Pancreas (tissue), 10 donors: ENCODE results near the gene TRAPPC2L. TPM values are rescaled to one million over a fixed set of nuclear protein-coding genes. Genes with fewer than 3 reads are reported as not detected.

Experiments used
- ATAC-seq, 4 donors: fragments of 200-7000 bp; cut with Tn5 transposase; one replicate each; pipeline versions ENCODE4 v1.8.0 to v1.9.1; 2020; ENCODE audit warnings: mild to moderate bottlenecking in 4 of 4, moderate library complexity in 4 of 4
- DNase-seq, 6 donors: peaks; one replicate each; pipeline ENCODE4 v3.0.0-alpha.2; 2020
- FAIRE-seq: peaks from 2 replicates; lab custom pipeline; 2012; peaks lifted over from hg19 to GRCh38; lab: Jason Lieb, UNC
- H3K27ac ChIP-seq, 4 donors: fragments of 200-600 bp; sonication (generic); 1 replicate in 3 of 4; 2 replicates in 1 of 4; pipeline versions ENCODE4 v1.5.0 to v1.8.0; 2020
- H3K27me3 ChIP-seq, 4 donors: fragments of 200-600 bp; one replicate each; pipeline ENCODE4 v1.8.0; 2021
- H3K36me3 ChIP-seq, 3 donors: fragments of 200-600 bp; sonication (generic) in 1 of 3; one replicate each; pipeline versions ENCODE4 v1.5.0 to v1.8.0; 2020 to 2021
- H3K4me1 ChIP-seq, 3 donors: fragments of 200-600 bp; one replicate each; pipeline ENCODE4 v1.8.0; 2021
- H3K4me3 ChIP-seq, 4 donors: fragments of 200-600 bp; sonication (generic) in 2 of 4; one replicate each; pipeline versions ENCODE4 v1.5.0 to v1.8.0; 2020 to 2021
- H3K9me3 ChIP-seq, 4 donors: fragments of 200-600 bp; one replicate each; pipeline ENCODE4 v1.8.0; 2021
- WGBS, 2 donors: extraction: QIAGEN DNeasy Blood & Tissue Kit; methylation state at CpG; one replicate each; pipeline ENCODE4 v1.1.7; 2013; 5-methylcytosine and 5-hydroxymethylcytosine counted together
- intact Hi-C, 3 donors: fragments of 100-400 bp; cut with DNase I; formaldehyde crosslinking; loops; one replicate each; pipeline versions ENCODE4 v1.11.1 to v1.14.2; 2022
- polyA plus RNA-seq, 2 donors: library from polyadenylated mRNA; stranded (reverse); fragments of 200-250 nt; gene quantifications; one replicate each; pipeline ENCODE4 v1.2.3, GENCODE V29; 2013
- total RNA-seq, 6 donors: library from RNA; stranded (reverse); fragmentation: NEBNext Ultra II Directional in 4 of 6; extraction: Animal tissue kit (Norgen Biotek cat#: 25700) in 4 of 6; gene quantifications; one replicate each; pipeline versions ENCODE4 v1.2.1 to v1.2.4, GENCODE V29; 2021 to 2023
- TF ChIP-seq, protein P1 (sequence below), 4 donors: fragments of 200-600 bp; sonication (generic) in 3 of 4; IDR thresholded peaks; one replicate each; pipeline versions ENCODE4 v1.5.0 to v1.8.0; 2021; ENCODE audit warnings: antibody characterized with exemption in 4 of 4
- donor health status: healthy with polysubstance abuse.
- donor health status: DM: no; HTN: no; CAD: no; lungs with moderate emphysema.
- donor health status: DM: no; HTN: no; CAD: no.
- donor health status: control.
- donor health status: control.
- donor health status: Bipolar disorder and iron deficiency.
- donor health status: DM: yes; HTN: yes; CAD: no.
- donor health status: DM: no; HTN: no; CAD: no.
- donor health status: DM: no; HTN: no; CAD: no.
- donor health status: DM: yes; HTN: yes; CAD: no.

The TRAPPC2L gene
- total and polyA plus RNA-seq, 8 donors: 16.0 to 55.2 (median 27.4) TPM

DNA sequence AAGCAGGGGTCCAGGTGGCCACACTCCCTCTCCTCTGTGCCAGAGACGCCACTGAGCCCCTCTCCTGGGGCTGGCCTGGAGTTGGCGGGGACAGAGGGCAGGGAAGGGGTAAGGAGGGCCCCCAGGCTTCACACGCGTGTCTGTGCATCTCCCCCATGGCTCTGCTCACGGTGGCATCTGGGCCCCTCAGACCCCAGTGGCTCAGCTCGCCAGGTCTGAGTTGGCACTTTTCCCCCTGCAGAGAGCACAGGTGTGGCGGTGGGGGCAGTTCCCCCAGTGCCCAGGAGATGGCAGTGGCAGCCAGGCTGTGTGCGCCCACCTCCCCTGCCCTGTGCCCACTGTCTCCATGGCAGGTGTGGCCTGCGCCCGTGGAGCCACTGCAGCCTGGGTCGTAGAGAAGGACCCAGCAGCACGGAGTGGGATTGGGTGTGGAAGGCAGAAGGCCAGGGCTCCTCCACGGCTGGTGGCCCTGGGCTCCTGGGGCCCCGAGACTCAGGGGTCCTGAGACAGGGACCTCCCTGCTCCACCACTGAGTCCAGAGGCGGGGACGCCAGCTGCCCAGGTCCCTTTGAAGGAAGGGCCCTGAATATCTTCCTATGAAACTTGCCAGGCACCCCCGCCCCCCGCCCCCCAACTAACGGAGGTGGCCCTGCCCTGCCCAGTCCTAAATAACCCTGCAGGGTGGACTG, 40.9 kb upstream of the TRAPPC2L start:
- WGBS, 2 donors: 32 to 48% methylated on average over 18 to 19 of the region's 19 CpGs
- H3K27me3 ChIP-seq: no peaks in the 10 kb centered on the region
- intact Hi-C loops: loop anchor here in 1 of 3 donors (10.0 kb wide), 1 partner anchor 359 kb away; the partner anchor contains the start of gene CDH15
- DNase-seq (peak in 4 of 6 donors; percentile 64 to 87 (median 76)), FAIRE-seq (no peak), ATAC-seq (peak in 3 of 4 donors; percentile 10 to 26 (median 20))
- H3K4me3 ChIP-seq: no peak overlapping the region
- H3K36me3 ChIP-seq: no peaks in the 10 kb centered on the region
- no peak overlapping the region for H3K27ac ChIP-seq
- H3K4me1 ChIP-seq: peaks cover 0 to 3% (median 0%) of the 10 kb centered on the region in 3 donors
- TF ChIP-seq, protein P1, sequence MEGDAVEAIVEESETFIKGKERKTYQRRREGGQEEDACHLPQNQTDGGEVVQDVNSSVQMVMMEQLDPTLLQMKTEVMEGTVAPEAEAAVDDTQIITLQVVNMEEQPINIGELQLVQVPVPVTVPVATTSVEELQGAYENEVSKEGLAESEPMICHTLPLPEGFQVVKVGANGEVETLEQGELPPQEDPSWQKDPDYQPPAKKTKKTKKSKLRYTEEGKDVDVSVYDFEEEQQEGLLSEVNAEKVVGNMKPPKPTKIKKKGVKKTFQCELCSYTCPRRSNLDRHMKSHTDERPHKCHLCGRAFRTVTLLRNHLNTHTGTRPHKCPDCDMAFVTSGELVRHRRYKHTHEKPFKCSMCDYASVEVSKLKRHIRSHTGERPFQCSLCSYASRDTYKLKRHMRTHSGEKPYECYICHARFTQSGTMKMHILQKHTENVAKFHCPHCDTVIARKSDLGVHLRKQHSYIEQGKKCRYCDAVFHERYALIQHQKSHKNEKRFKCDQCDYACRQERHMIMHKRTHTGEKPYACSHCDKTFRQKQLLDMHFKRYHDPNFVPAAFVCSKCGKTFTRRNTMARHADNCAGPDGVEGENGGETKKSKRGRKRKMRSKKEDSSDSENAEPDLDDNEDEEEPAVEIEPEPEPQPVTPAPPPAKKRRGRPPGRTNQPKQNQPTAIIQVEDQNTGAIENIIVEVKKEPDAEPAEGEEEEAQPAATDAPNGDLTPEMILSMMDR (IDR thresholded peaks at IDR 0.05): peak; percentile 62 to 75 (median 74)
- no peaks in the 10 kb centered on the region for H3K9me3 ChIP-seq

DNA sequence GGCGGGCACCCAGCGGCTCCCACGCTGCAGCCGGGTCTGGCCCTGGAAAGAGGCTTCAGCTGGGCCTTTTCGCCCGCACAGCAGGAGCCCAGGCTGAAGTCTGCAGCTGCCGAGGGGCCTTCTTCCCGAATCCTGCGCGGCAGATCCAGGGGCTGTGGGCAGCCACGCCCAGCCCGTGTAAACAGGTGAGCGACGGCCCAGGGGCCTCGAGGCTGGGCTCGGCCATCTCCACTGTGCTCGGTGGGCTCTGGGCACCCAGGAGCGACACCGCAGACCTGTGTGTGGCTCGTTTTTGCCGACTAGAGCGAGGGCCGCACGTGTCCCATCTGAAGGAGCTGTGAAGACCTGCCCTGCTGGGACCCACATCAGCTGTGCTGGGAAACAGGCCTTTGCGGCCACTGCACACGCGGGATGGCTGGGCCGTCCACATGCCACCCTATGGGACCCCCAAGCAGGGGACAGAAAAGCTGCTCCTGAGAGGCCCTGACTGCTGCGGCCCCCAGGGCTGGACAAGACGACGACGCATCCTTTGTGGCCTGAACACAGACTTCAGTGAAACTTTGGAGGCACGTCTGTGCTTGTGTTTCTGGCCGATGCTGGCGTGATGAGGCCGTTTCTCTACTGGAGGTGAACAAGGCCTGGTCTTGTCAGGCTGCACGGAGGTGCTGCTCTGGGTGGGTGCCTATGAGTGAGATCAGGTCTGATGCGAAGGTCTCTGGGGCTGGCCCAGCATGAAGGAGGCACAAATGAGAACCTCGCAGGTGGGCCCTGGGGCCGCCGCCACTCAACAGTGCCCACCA, 40.0 kb upstream of the TRAPPC2L start:
- intact Hi-C loops: loop anchor here in 1 of 3 donors (10.0 kb wide), 1 partner anchor 358 kb away; the partner anchor contains the start of gene CDH15
- TF ChIP-seq, protein P1 (IDR thresholded peaks at IDR 0.05): no peak
- peak in 1 of 6 donors; percentile 65 for DNase-seq
- FAIRE-seq: no peak
- no peaks in the 10 kb centered on the region for H3K9me3 ChIP-seq
- 68 to 82% methylated on average over 41 of the region's 41 CpGs for WGBS, 2 donors
- H3K27ac ChIP-seq: no peak overlapping the region
- H3K4me3 ChIP-seq: no peak overlapping the region
- H3K36me3 ChIP-seq: no peaks in the 10 kb centered on the region
- no peaks in the 10 kb centered on the region for H3K27me3 ChIP-seq
- no peak for ATAC-seq
- peaks cover 0 to 3% (median 0%) of the 10 kb centered on the region in 3 donors for H3K4me1 ChIP-seq

DNA sequence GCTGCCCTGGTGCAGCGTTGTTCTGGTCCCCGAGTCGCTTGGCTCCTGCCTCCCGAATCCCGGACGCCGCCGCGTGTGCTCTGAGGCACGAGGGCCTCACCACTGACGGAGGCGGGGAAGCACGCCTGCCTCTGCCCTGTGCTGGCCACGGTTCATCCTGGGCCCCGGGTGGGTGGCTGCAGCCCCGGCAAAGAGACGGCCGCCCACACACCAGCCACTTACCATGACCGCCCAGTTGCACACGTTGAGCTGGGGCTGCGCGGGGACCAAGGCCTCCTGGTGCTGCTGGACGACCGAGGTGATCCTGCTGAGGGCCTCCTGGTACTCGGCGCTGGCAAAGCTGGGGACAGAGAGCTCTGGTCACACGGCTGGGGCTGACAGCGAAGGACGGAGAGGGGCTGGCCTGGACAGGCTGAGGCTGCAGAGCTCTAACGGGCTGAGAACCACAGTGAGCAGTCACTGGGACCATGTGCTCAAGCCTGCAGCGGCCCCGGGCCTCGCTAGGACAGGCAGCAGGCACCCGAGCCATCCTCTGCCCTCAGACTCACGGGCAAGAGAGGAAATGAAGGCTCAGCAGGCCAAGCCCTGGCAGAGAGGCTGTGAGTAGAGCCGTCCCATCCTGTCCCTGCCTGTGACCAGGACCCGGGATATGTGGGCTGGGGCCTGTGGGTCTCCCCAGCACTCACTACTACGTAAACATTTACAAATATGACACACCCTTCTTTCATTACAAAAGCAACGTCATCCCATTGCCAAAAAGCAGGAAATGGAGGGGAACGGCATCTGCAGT, 38.9 kb upstream of the TRAPPC2L start:
- no peak for ATAC-seq
- H3K27ac ChIP-seq: no peak overlapping the region
- H3K9me3 ChIP-seq: no peaks in the 10 kb centered on the region
- no peak for FAIRE-seq
- H3K27me3 ChIP-seq: no peaks in the 10 kb centered on the region
- 78 to 87% methylated on average over 40 of the region's 40 CpGs for WGBS, 2 donors
- H3K4me3 ChIP-seq: no peak overlapping the region
- no peaks in the 10 kb centered on the region for H3K4me1 ChIP-seq
- H3K36me3 ChIP-seq: no peaks in the 10 kb centered on the region
- TF ChIP-seq, protein P1 (IDR thresholded peaks at IDR 0.05): no peak
- peak in 1 of 6 donors; percentile 73 for DNase-seq
- intact Hi-C loops: loop anchor here in 1 of 3 donors (10.0 kb wide), 1 partner anchor 357 kb away; the partner anchor contains the start of gene CDH15

DNA sequence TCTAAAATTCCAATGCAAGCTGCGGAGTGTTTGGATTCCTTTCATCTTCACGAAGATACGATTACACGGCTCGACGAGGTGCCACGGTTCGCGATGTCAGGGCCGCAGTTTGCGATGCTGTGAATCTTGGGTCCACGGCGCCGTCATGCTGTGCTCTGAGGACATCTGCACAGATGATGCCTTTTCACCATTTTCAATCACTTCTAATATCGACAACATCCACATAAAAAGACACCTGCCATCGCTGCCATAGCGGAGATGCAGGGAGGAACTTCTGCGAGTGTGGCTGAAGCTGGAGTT, 38.4 kb upstream of the TRAPPC2L start:
- intact Hi-C loops: loop anchor here in 1 of 3 donors (10.0 kb wide), 1 partner anchor 356 kb away; the partner anchor contains the start of gene CDH15
- ATAC-seq: no peak
- Histone ChIP-seq H3K9me3 (no peaks in the 10 kb centered on the region), H3K27me3 (no peaks in the 10 kb centered on the region), H3K27ac (no peak overlapping the region), H3K4me1 (no peaks in the 10 kb centered on the region), H3K4me3 (no peak overlapping the region), H3K36me3 (no peaks in the 10 kb centered on the region)
- FAIRE-seq: no peak
- 83 to 86% methylated on average over 18 of the region's 18 CpGs for WGBS, 2 donors
- DNase-seq: no peak
- TF ChIP-seq, protein P1 (IDR thresholded peaks at IDR 0.05): no peak
